AG09309 (cell line): Measurements from ENCODE around the gene PDE4D.

Experiments used
- DNase-seq: peaks from one replicate; pipeline ENCODE4 v3.0.0-alpha.2; 2010; ENCODE audit warnings: low read depth
- H3K4me3 ChIP-seq: 2 replicates; pipeline ENCODE4 v1.5.1; 2011; ENCODE audit warnings: mild to moderate bottlenecking, low read depth, low read length, moderate library complexity; ENCODE audit not compliant: control insufficient read depth
- CTCF ChIP-seq: IDR thresholded peaks from 2 replicates; pipeline ENCODE4 v1.5.1; 2011; ENCODE audit warnings: mild to moderate bottlenecking, low read depth, low read length, inconsistent platforms; ENCODE audit not compliant: insufficient read depth, control insufficient read depth; ENCODE audit errors: missing control alignments

Gene PDE4D

GRCh38 chr5:59140133-59140532 lies 753.4 kb downstream of the PDE4D start:
- TF ChIP-seq CTCF: no peak
- H3K4me3 ChIP-seq: no peak overlapping the region
- no peak for DNase-seq

DNA sequence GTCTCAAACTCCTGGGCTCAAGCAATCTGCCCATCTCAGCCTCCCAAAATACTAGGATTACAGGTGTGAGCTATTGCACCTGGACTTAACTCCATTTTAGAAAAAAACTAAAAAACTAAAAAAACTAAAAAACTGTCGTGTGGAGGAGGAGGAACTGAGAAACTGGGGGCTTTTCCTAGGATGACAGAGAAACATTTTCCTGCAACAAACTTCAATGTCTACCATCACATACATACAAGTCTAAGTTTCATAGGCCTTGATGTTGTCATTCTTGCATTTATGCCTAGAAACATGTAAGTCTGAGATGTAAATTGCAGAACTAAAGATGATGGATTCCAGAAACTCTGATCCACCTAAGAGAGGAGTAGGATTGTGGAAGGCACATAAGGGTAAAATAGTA lies 753.8 kb downstream of the PDE4D start:
- no peak overlapping the region for H3K4me3 ChIP-seq
- DNase-seq: no peak
- TF ChIP-seq CTCF: no peak

- H3K4me3 ChIP-seq: no peak overlapping the region
- no peak for DNase-seq
- TF ChIP-seq CTCF: no peak
Measured at GRCh38 chr5:59138509-59138908, 755.0 kb downstream of the PDE4D start.

- DNase-seq: no peak
- no peak for TF ChIP-seq CTCF
- H3K4me3 ChIP-seq: no peak overlapping the region
Measured at GRCh38 chr5:59137846-59138245, 755.7 kb downstream of the PDE4D start.

DNA sequence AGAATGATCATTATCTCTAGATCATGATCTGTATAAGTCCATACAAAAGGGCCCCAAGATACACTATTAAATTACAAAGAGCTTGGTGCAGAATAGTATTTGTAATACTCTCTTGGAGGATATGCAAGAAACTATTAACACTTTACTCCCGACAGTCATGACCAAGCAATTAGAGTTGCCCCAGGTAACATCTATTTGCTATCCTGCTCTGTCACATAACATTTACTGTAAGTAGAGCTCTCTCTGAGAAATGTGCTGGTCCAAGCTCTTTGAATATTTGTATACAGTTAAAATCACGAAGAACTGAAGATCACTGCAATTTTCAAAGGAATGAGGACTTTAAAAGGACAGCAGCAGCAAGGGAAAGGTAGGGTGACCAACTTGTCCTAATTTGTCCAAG lies 757.0 kb downstream of the PDE4D start:
- no peak for TF ChIP-seq CTCF
- no peak for DNase-seq
- no peak overlapping the region for H3K4me3 ChIP-seq

DNA sequence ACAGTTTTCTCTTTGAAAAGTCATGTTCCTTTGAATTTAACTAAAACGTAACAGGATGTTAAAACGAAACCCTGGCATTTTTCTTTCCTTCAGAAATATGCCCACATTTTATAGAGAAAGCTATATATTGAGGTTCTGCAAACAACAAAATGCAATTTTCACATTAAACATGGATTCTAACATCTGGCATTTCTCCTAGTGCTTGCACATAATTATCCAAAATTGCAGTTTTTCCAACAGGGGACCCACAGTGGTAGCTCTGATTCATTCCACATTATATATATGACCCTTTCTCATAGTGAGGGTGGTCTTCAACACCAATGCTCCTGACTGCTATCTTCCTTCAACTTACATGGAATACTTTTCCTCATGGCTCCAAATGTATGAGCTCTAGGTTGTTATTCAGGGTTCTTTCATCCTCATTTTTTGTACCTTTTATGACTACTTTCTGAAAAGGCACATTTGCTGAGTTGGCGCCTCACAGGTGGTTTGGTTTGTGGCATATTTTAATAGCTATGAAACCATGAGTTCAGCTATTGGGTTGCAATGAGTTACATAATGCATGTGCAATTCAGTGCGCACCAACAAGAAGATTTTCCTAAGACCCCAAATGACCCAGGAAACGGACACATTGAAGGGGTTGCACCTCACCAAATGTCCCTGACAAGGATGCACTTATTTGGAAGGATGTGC lies 758.9 kb downstream of the PDE4D start:
- TF ChIP-seq CTCF: no peak
- H3K4me3 ChIP-seq: no peak overlapping the region
- DNase-seq: no peak
